ENCODE measurements around the gene ARHGAP8.
"Not testable (repeated sequence)": the region's sequence is repeated elsewhere in the genome, so short reads cannot be mapped to it uniquely, and the experiment has no call there.

Gene ARHGAP8

DNA sequence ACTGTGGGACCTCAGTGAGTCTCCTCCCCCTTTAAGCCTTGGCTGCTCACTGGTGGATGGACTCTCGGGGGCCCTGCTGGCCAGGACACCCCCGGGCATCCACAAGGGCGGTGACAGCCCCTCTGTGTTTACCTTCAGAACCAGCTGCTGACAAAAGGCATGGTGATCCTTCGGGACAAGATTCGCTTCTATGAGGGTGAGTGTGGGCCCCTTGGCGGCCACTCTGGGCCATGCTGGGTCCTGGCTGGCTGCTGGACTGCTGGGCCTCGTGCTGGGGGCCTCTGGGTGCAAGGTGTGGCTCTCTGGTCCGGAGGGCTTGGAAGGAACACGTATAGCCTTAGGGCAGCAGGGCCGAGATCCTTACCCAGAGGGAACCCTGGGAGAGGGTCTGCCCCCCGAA, 25.9 kb upstream of the ARHGAP8 start:
- DNase-seq = no peak

DNA sequence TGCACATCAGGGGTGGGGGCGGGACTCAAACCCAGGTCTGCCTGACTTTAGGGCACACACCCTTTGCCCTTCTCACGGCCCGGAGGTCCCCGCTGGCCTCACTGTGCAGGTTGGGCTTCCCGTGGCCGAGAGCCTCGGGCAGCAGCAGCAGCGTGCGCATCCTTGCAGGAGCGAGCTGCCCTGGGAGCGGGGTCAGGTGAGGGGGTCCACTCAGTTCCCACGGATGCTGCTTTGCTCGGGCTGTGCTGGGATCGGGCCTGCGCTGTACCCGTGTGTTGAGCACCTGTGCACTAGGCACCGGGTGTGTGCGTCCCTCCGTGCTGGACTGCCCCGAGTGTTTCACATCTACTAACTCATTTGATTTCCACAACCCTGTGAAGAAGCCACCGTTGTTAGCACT, 25.2 kb upstream of the ARHGAP8 start:
- DNase-seq = no peak

- DNase-seq = no peak
Measured at GRCh38 chr22:44727709-44728108, 24.7 kb upstream of the ARHGAP8 start.

DNA sequence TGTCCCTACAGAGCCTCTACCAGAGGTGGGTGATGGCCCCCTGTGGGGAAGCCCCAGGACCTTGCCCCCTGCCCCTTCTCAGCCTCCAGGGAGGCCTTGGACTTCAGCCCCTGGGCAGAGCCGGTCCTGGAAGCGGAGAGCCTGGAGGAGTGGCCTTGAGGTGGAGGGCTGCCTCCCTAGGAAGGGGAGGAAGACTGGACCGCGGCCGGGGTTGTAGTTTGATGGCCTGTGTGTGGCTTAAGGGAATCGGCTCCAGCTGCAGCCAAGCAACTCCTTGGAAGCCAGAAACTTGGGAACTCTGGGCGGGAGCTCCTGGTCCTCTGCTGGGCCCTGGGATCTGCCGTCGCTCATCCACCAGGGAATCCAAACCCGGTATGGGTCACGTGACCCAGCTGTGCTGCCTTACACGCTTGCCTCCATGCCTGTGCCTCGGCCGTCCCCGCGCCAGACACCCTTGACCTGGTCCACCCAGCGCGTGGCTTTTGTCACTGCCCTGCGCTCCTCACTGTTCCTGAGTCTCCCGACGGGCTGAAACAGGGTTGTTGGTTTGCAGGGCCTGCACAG, 23.5 kb upstream of the ARHGAP8 start:
- no peak for DNase-seq

DNA sequence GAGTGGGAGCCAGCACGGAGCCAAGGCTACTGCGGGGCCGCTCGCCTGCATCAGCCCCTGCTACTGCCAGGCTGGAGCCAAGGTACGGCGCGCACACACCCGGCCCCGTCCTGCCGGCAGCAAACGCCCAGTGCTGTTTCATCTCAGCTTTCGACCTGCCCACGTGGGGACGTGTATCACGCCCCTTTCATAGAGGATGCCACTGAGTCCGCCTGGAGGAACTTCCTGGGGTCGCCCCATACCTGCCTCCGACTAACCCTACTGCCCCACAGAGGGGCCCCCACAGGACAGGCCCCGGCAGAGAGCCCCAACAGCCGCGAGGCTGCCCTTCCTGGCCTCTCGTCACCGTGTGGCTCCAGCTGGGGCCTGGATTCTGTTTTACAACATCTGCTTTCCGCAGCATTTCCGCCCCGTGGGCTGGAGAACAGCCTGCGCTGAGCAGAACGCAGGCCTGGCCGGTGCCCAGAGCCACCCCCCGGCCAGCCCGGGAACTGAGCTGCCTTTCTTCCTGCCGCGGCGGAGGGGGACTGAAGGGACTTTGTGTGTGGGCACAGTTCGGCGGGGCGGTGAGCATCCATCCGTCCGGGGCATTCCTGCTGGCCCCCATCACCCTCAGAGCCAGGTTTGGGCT, 22.9 kb upstream of the ARHGAP8 start:
- DNase-seq = peak in 1 of 2 donors; percentile 18

DNA sequence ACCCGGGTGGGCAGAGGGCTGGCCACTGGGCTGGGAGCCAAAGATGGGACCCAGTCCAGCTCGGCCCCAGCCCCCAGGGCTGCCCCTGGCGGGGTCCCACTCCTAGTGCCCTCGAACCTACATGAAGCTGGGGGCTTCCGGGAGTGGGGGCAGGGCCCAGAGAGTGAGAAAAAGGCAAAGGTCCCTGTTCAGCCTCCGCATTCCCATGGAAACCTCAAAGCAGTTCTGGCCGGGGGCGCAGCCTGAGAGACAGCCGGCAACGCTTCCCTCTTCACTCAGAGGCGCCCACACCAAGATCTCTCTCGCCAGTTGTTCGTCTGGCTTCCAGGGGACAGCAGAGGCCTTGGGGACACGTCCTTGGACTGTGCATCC, 22.4 kb upstream of the ARHGAP8 start:
- no peak for DNase-seq

DNA sequence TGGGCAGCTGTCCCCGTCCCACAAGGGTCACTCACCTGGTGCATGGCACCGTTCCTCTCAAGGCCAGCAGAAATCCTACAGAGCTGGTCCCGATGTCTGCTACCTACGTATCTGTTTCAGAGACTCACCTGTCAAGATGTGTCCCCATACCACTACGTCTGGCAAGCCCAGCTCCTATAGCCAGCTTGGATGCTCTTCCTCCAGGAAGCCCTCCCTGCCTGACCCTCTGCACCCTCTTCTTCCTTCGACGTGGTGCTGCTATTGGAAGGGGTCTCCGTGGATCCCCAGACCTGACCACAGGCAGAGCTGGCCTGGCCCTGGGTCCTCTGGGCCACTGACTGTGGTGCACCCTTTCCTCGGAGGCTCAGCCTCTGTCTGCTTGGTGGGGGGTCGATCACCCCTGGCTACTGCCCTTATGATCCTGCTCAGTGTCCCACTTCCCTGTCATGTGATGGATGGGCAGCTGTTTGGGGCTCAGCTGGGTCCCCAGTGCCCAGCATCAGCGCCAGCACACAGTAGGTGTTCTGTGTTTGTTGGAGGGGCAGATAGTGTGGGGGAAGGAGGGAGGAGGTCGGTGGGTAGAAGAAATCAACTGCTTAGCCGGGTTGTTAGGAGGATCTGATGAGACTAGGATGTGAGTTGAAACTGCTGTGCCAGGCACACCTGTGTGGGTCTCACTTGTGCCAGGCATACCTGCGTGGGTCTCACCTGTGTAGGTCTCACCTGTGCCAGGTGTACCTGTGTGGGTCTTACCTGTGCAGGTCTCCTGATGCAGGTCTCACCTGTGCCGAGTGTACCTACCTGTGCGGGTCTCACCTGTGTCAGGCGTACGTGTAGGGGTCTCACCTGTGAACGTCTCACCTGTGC, 21.7 kb upstream of the ARHGAP8 start:
- no peak for DNase-seq

- DNase-seq = no peak
Measured at GRCh38 chr22:44731357-44731970, 20.9 kb upstream of the ARHGAP8 start.

GRCh38 chr22:44732017-44732561, 20.3 kb upstream of the ARHGAP8 start:
- no peak for DNase-seq

GRCh38 chr22:44732661-44733060, 19.7 kb upstream of the ARHGAP8 start:
- no peak for DNase-seq

GRCh38 chr22:44733426-44734106, 18.8 kb upstream of the ARHGAP8 start:
- DNase-seq = no peak

GRCh38 chr22:44734278-44734677, 18.1 kb upstream of the ARHGAP8 start:
- no peak for DNase-seq

DNA sequence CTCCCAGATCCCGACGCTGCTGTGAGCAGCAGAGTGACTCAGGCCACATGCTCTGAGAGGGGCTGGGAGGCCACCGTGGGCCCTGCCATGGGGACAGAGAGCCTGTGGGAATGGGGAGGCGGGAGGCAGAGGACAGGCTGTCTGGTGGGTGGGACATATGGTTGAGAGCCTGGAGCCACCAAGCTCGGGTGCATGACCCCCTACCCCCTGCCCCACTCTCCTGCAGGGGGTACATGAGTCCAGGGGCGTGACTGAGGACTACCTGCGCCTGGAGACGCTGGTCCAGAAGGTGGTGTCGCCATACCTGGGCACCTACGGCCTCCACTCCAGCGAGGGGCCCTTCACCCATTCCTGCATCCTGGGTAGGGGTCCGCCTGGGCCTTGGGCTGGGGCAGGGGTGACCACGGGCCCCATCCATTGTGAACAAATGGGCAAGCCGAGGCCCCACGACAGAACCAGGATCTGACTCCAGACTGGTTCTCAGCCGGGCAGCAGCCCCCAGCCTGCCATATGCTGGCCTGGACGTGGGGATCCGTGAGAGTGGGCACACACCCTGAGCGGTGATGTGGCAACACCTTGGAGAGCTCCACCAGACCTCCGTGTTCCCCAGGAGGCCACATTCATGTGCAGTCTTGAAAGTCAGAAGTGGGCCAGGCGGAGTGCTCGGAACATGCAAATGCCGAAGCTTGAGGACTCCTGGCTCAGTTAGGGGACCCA, 17.4 kb upstream of the ARHGAP8 start:
- DNase-seq = no peak

DNA sequence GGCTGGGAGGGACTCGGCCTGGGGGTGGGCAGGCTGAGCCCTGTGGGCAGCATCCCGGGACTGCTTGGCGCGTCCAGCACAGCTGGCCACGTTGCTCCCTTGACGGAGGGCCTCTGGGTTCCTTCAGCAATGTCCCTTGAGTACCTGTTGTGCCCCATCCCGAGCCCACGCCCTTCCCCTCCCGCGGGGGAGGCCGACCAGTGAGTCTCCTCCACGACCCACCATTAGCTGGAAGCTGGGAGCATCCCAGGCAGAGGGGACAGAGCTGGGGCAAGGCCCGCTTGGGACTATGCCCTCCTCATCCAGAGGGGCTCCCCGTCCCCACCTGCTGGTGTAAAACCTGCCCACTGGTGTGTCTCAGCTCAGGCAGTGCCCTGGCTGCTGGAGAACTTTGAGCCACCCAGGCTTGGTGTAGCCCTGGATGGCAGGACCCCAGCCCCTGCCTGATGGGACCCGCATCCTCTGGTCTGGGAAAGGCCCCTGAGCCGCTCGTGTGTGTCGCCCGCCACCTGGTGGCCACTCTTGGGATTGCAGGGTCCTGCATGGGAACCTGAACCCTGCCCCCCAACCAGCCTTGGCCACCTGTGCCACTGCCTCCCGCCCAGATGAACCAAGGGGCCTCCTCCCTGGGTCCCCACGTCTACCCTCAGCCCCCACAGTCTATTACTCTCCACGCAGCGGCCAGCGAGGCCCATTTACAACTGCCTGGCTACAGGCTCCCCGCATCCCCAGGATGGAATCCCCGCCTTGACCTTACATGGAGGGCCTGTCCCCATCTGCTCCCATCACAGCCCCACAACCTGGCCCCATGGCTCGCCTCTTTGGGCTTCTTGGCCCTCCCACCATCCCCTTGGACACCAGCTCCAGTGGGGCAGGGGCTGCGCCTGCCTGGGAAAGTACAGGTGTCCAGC, 16.6 kb upstream of the ARHGAP8 start:
- peak; percentile 75 to 79 for DNase-seq

DNA sequence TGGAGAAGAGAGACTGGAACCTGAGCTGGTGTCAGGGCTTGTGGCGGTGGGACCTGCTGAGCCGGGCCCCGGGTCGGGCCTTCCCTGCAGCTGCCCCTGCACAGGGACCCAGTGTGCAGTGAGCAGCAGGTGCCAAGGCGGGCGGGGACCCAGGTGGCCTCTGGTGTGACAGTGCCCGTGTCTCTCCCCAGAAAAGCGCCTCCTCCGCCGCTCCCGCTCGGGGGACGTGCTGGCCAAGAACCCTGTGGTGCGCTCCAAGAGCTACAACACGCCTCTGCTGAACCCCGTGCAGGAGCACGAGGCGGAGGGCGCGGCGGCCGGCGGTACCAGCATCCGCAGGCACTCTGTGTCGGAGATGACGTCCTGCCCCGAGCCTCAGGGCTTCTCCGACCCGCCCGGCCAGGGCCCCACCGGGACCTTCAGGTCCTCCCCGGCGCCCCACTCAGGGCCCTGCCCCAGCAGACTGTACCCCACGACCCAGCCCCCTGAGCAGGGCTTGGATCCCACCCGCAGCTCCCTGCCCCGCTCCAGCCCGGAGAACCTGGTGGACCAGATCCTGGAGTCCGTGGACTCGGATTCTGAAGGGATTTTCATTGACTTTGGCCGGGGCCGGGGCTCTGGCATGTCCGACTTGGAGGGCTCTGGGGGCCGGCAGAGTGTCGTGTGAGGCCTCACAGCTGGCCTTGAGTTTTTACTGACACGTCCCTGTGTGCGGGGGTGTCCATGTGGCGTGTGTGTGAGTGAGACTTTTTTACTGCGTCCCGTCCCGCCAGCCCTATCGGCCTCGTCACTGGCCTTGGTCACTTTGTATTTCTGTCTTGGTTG, 15.6 kb upstream of the ARHGAP8 start:
- no peak for DNase-seq

GRCh38 chr22:44737406-44738346, 14.7 kb upstream of the ARHGAP8 start:
- no peak for DNase-seq

DNA sequence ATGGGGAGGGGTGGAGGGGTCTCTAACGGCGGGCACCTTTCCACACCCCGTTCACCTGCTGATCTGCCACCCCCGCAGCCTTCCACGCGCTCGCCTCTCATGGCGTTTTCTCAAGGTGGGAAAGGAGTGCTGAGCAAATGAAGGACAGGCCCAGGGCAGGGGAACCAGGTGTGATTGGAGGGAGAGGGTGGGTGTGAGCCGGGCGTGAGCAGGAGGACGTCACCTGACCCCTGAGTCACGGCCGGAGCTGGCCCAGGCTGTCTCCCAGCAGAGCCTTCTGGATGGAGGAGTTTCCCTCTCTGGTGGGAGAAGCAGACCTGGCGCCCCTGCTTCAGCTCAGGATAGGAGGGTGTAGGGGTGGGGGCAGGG, 14.0 kb upstream of the ARHGAP8 start:
- DNase-seq = no peak

DNA sequence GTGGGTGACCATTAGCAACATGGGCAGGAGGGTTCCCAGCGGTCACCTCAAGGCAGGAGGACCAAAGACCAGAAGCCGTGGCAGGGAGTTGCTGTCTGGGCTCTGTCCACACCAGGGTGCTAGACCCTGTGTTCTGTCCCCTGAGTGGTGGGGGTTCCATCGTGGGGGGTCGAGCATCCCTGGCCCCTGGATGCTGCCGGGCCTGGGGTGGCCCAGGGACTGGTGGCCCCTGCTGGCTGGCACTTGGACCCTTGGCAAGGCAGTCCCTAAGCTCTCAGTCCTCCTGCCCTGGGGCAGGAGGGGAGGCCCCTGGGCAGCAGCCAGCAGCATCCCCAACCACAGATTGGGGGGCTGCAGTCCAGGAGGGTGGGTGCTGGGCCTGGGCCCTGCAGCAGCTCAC, 13.4 kb upstream of the ARHGAP8 start:
- no peak for DNase-seq

DNA sequence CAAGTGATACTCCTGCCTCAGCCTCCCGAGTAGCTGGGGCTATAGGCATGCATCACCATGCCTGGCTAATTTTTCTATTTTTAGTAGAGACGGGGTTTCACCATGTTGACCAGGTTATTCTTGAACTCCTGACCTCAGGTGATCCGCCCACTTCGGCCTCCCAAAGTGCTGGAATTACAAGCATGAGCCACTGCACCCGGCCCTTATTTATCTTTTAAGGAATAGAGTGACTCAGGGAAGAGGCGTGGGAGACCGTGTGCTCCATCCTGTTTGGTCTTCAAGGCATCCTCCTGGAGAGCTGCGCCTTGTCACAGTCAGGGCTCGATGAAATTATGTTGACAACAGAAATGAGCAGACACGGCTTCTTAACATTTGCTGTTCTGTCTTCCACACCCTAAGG, 12.7 kb upstream of the ARHGAP8 start:
- DNase-seq = not testable (repeated sequence)
